PFSK-1 (cell line): ENCODE data around the gene PSMB9.

Experiments used
- FOXP2 ChIP-seq: optimal IDR thresholded peaks from 2 replicates; pipeline ENCODE3; 2011; ENCODE audit warnings: borderline replicate concordance, control low read depth, inconsistent platforms; ENCODE audit not compliant: insufficient read depth; ENCODE audit errors: extremely low read length, extremely low read depth
- POLR2AphosphoS5 ChIP-seq: IDR thresholded peaks from 2 replicates; pipeline ENCODE4 v1.6.1; 2012; ENCODE audit warnings: low read depth, mild to moderate bottlenecking, control low read depth, low read length, moderate library complexity
- REST ChIP-seq, 2 experiments: IDR thresholded peaks; 2 replicates each; pipeline versions ENCODE4 v1.6.1 to v1.8.0; 2011 to 2012; ENCODE audit warnings: low read depth in 2 of 2, low read length in 2 of 2, control low read depth in 1 of 2, inconsistent platforms in 1 of 2, mild to moderate bottlenecking in 1 of 2, moderate library complexity in 1 of 2; ENCODE audit not compliant: insufficient read depth in 1 of 2
- SIN3A ChIP-seq: IDR thresholded peaks from 2 replicates; pipeline ENCODE4 v1.6.1; 2012; ENCODE audit warnings: mild to moderate bottlenecking, low read length, moderate library complexity, borderline replicate concordance; ENCODE audit not compliant: insufficient read depth
- TAF1 ChIP-seq: IDR thresholded peaks from 2 replicates; pipeline ENCODE4 v1.6.1; 2012; ENCODE audit warnings: low read length, control low read depth, borderline replicate concordance; ENCODE audit not compliant: insufficient read depth

DNA sequence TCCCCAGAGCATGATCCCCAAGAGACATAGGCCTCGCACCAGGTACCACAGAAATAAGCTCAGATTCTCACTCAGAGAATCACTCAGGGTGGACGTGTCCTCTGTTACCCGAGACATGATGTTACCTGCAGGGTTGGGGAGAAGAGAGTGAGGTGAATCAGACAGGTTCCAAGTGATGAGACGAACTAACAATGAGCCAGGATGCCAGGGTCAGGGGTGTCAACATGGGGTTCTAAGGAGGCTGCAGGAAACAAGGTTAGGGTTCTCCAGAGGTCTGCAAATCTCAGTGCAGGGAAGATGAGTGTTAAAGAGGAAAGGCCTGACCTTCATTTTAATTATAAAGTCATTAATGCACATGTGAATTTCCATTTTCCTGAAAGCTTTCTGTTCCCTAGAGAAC is 3.0 kb upstream of the PSMB9 start:
- TF ChIP-seq TAF1 (no peak), POLR2AphosphoS5 (no peak), REST (IDR thresholded peaks at IDR 0.05; ENCODE audit: insufficient read depth in 1 of 2, low read depth in 2 of 2, low read length in 2 of 2) (no peak), FOXP2 (no peak), SIN3A (no peak)
